ENCODE data around the gene PHC3. TPM values are rescaled to one million over a fixed set of nuclear protein-coding genes. Genes with fewer than 3 reads are reported as not detected.

The PHC3 gene
- total RNA-seq, 2 donors from 2014 or later: 34.5 to 100 TPM

GRCh38 chr3:170189398-170190256 lies 8.1 kb upstream of the PHC3 start:
- H3K4me3 ChIP-seq: no peak overlapping the region
- 87% methylated on average over 4 of the region's 4 CpGs for WGBS
- no peaks in the 10 kb centered on the region for H3K36me3 ChIP-seq
- no peak for DNase-seq (ENCODE audit: low spot score)
- TF ChIP-seq POLR2A (IDR thresholded peaks at IDR 0.05) (no peak), CTCF (IDR thresholded peaks at IDR 0.05) (peak in 1 of 4 experiments; percentile 1)
- no peaks in the 10 kb centered on the region for H3K4me1 ChIP-seq (replicated peaks)
- intact Hi-C loops (cut with DNase I): loop anchor here (10.0 kb wide), 2 partner anchors 225 to 325 kb away; partner anchors contain the start of genes LRRC31 and SEC62
- no peaks in the 10 kb centered on the region for H3K9me3 ChIP-seq
- no peaks in the 10 kb centered on the region for H3K27me3 ChIP-seq (replicated peaks; ENCODE audit: insufficient read depth)
- H3K27ac ChIP-seq: no peak overlapping the region

- 9% methylated on average over 16 of the region's 16 CpGs for WGBS
Measured at GRCh38 chr3:170180079-170180907, 1.2 kb downstream of the PHC3 start.

GRCh38 chr3:170179432-170179831 lies 2.1 kb downstream of the PHC3 start:
- Histone ChIP-seq H3K36me3 (peaks cover 6% of the 10 kb centered on the region in 2 donors), H3K4me3 (peak overlapping the region; percentile 68 to 83), H3K4me1 (replicated peaks) (no peaks in the 10 kb centered on the region), H3K27me3 (replicated peaks; ENCODE audit: insufficient read depth) (no peaks in the 10 kb centered on the region), H3K9me3 (no peaks in the 10 kb centered on the region), H3K27ac (peak overlapping the region in 1 of 2 donors; percentile 94)
- intact Hi-C loops (cut with DNase I): no loop called here
- DNase-seq (ENCODE audit: low spot score): no peak
- TF ChIP-seq POLR2A (IDR thresholded peaks at IDR 0.05) (no peak), POLR2AphosphoS5 (IDR thresholded peaks at IDR 0.05) (no peak)
- 49% methylated on average over 1 of the region's 1 CpG for WGBS

More at GRCh38 chr3:170180079-170180907, 1.2 kb downstream of the PHC3 start:
- TF ChIP-seq CTCF (IDR thresholded peaks at IDR 0.05): no peak
- no peak for TF ChIP-seq POLR2A (IDR thresholded peaks at IDR 0.05)
- TF ChIP-seq POLR2AphosphoS5 (IDR thresholded peaks at IDR 0.05): no peak
- Histone ChIP-seq H3K4me3 (peak overlapping the region; percentile 68 to 83), H3K4me1 (replicated peaks) (no peaks in the 10 kb centered on the region), H3K36me3 (peaks cover 6% of the 10 kb centered on the region in 2 donors), H3K27ac (peak overlapping the region; percentile 94 to 97), H3K27me3 (replicated peaks; ENCODE audit: insufficient read depth) (no peaks in the 10 kb centered on the region), H3K9me3 (no peaks in the 10 kb centered on the region)
- intact Hi-C loops (cut with DNase I): loop anchor here (5.0 to 10.0 kb wide), 3 partner anchors 177 to 315 kb away; partner anchors contain the start of genes LRRC31, SEC62 and SKIL
- no peak for DNase-seq (ENCODE audit: low spot score)

GRCh38 chr3:170178651-170179050 lies 2.9 kb downstream of the PHC3 start:
- no peak overlapping the region for H3K27ac ChIP-seq
- H3K27me3 ChIP-seq (replicated peaks; ENCODE audit: insufficient read depth): no peaks in the 10 kb centered on the region
- 82% methylated on average over 3 of the region's 3 CpGs for WGBS
- H3K4me1 ChIP-seq (replicated peaks): no peaks in the 10 kb centered on the region
- peaks cover 6% of the 10 kb centered on the region in 2 donors for H3K36me3 ChIP-seq
- no peaks in the 10 kb centered on the region for H3K9me3 ChIP-seq
- intact Hi-C loops (cut with DNase I): no loop called here
- H3K4me3 ChIP-seq: no peak overlapping the region
- no peak for DNase-seq (ENCODE audit: low spot score)
- TF ChIP-seq POLR2AphosphoS5 (IDR thresholded peaks at IDR 0.05) (no peak), CTCF (IDR thresholded peaks at IDR 0.05) (no peak), POLR2A (IDR thresholded peaks at IDR 0.05) (no peak)

GRCh38 chr3:170171563-170171962 lies 10.0 kb downstream of the PHC3 start:
- intact Hi-C loops (cut with DNase I): no loop called here
- no peak for DNase-seq (ENCODE audit: low spot score)
- Histone ChIP-seq H3K4me1 (replicated peaks) (no peaks in the 10 kb centered on the region), H3K36me3 (peaks cover 0 to 4% of the 10 kb centered on the region in 2 donors), H3K9me3 (no peaks in the 10 kb centered on the region), H3K27ac (no peak overlapping the region), H3K27me3 (replicated peaks; ENCODE audit: insufficient read depth) (no peaks in the 10 kb centered on the region), H3K4me3 (no peak overlapping the region)
- 18% methylated on average over 1 of the region's 1 CpG for WGBS
- TF ChIP-seq POLR2A (IDR thresholded peaks at IDR 0.05) (no peak), POLR2AphosphoS5 (IDR thresholded peaks at IDR 0.05) (no peak), CTCF (IDR thresholded peaks at IDR 0.05) (no peak)
